Endometrial microvascular endothelial cells (primary cell): ENCODE results near the gene RFX4. TPM values are rescaled to one million over a fixed set of nuclear protein-coding genes. Genes with fewer than 3 reads are reported as not detected.

Experiments used
- in situ Hi-C: cut with HindIII; loops from 2 replicates; pipeline ENCODE4 v1.10.0; 2017; ENCODE audit warnings: low sequenced_read_pairs, low pct_unique_long_range_greater_than_20kb; ENCODE audit errors: inconsistent ontology term
- total RNA-seq: library from RNA; depleted of rRNA; stranded (reverse); fragments of >200 nt; gene quantifications from one replicate; pipeline ENCODE4 v1.2.3, GENCODE V29; 2015; ENCODE audit errors: inconsistent ontology term

Gene RFX4
- total RNA-seq, 1 donor from 2014 or later: not detected

DNA sequence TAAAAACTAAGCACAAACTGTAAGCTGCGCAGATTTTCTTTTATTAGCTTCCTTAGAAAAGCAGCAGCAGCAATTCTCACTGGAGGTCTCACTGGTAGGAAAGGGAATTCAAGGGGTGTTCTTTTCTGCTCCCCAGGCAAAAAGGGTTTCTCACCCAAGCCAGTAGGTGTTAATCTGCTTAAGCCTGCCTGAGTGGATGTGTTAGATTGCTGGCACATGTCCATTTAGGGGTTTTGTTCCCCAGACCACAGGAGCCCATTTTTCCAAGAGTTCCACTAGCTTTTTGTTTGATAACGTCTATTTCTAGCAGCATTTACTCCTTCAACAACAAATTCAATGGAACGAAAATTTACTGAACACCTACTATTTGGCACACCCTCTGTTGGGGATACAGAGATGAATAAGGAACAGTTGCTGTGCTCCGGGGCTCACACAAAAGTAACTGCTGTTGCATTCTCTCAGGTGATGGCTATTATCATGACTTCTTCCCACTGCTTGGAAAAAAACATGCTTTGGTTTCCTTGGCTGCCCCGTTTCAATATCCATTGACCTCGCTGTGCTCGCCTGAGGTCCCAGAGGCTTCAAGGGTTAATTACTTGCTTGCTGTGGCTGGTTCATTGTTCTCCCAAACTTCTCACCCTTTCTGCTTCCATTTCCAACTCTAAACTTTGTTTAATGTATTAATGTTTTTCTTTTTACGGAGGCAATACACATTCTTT is 160.6 kb downstream of the RFX4 start:
- in situ Hi-C loops: no loop called here

DNA sequence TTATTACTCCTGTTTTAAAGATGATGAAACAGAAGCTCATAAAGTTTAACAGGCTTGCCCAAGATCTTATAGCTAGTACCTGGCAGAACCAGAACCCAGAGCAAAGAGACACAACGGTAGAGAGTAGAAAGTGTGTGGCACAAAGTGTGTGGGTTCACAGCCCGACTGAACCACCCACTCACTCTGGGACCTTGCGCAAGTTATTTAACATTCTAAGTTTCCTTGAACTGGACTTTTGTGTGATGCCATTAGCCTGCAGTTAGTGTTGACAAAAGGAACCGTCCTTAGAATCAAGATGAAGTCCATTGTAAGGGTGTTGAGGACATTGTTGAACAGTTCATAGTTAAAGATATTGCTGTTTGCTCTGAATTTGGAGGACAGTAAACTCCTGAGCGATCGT is 161.8 kb downstream of the RFX4 start:
- in situ Hi-C loops: no loop called here

- in situ Hi-C loops: no loop called here
These were observed 162.5 kb downstream of the RFX4 start for GRCh38 chr12:106745181-106745745.

- in situ Hi-C loops: no loop called here
These were observed 165.2 kb downstream of the RFX4 start for GRCh38 chr12:106747973-106748436.

DNA sequence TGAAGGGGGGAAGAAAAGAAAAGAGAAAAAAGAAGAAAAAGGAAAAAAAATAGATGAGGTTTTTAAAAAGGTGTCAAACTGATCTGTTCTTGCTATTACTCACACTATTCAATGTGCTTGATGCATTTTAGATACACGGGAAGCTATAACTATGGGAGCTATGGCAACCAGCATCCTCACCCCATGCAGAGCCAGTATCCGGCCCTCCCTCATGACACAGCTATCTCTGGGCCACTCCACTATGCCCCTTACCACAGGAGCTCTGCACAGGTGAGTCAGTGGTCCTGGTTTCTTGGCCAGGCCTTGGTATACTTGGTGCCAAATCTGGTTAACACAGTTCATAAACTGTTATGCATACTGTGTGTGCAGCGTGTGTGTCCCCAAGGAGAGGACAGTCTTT is 167.7 kb downstream of the RFX4 start:
- in situ Hi-C loops: no loop called here

GRCh38 chr12:106753526-106753925 is 170.7 kb downstream of the RFX4 start:
- in situ Hi-C loops: no loop called here

DNA sequence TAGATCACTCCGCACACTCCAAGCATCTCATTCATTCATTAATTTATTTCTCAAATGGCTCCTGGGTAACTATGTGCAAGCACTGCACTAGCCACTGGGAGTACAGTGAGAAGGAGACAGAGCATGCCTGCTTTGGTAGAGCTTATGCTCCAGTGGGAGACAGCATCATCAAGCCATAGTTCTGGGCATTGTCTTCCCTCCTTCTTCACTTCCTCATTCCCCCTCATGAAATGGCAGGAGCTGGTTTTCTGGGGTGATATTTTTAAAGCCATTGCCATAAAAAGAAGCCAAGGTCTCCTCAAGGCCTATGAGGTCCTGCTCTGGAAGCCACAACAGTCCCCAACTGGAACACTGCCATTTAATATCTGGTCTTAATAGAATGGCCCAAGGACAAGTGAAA is 171.5 kb downstream of the RFX4 start:
- in situ Hi-C loops: no loop called here

DNA sequence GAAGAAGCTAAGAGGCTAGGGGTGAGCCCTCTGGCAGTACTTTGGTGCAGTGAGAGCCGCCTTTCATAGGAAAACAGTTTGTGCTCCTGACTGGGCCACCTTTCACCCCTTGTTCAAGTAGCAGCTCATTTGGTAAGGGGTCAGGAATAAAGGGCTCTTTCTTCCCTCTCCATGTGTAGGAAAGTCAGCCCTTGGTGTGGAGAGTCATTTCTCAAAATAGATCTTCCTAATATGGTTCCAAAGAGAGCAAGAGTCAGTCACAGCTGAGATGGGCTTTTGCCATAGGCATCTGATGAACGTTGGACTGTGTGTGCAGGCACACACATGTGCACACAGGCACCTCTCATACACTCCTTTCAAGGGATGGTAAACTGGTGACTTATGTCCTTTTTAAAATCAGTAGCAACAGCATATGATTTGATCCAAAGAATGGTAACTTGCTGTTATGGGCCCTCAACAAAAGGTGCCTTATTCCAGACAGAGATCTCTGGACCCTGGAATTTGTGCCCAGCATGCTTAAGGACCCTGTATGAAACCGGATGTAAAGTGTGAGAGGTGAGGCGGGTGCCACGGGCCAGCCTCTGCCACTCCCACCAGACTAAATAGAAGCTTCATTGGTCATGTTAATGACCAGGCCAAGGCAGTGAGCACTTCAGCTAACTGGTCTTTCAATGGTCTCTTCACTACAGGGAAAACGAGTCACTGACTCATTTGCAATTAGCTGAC is 175.0 kb downstream of the RFX4 start:
- in situ Hi-C loops: no loop called here

DNA sequence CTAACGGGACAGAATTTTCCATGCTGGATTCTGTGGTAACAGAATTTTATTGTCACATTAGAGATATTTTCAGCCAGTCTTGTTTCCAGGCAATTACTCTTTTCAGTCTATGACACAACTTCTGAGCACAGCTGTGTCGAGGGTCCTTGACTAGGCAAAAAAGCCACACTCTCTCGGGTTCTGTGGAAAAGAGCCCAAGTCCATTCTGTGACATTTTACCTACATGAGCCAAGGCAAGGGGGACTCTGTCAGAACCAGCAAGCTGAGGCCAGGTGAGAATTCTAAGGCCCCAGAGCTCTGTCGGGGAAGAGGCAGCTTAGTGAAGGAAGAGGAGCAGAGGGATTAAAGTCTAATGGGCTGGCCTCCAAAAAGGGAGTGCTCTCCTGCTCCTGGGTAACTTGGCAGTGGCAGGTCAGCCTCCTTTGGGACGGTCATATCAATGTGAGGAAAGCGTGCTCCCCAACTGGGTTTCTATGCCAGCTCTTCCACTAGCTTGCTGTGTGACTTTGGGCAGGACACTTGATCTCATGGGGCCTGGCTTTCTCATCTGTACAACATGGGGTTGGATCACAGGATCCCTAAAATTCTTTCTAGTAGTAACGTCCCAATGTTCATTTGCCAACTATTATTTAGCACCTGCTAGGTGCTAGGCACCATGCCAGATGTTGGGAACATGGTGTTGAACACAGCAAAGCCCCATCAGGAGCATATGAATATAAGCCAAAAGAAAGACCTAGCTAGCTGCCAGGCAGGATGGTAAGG is 175.7 kb downstream of the RFX4 start:
- in situ Hi-C loops: no loop called here

GRCh38 chr12:106759526-106760183 is 176.9 kb downstream of the RFX4 start:
- in situ Hi-C loops: no loop called here

DNA sequence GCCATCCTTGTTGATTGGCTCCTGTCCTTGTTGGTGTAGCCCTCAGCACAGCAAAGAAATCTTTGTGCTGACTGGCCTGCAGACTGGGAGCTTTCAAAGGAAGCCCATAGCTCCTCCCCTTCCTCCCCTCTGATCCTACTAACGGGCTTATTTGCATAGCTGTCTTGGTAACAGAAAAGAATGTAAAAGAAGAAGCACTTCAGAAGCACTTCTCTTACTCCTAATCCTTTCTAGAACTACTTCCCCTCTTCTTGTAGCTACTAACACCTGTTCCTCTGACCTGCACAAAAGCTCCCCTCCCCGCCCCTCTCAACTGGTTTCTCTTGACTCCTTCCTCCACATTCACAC is 177.4 kb downstream of the RFX4 start:
- in situ Hi-C loops: no loop called here

GRCh38 chr12:106764220-106764619 is 181.4 kb downstream of the RFX4 start:
- in situ Hi-C loops: no loop called here

GRCh38 chr12:106764738-106765137 is 181.9 kb downstream of the RFX4 start:
- in situ Hi-C loops: no loop called here

DNA sequence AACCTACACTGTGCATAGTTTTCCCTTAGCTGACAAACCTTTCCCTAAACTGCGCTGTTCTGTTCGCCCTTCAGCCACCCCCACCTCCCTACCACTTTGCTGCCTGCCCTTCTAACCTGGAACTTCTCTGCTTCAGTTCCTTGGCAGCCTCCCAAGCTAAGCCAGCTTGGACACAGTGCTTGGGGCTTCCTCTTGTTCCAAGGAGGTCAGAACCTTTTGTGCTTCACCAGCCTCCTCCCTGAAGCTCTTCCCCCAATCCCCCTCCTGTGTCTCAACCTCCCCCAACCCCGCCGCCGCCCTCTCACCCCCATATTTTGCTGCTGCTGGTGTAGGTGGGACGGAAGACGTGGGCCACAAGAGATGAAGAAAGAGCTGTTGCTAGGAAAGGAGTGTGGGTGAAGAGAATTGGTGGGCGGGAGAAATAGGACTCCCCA is 183.6 kb downstream of the RFX4 start:
- in situ Hi-C loops: no loop called here

DNA sequence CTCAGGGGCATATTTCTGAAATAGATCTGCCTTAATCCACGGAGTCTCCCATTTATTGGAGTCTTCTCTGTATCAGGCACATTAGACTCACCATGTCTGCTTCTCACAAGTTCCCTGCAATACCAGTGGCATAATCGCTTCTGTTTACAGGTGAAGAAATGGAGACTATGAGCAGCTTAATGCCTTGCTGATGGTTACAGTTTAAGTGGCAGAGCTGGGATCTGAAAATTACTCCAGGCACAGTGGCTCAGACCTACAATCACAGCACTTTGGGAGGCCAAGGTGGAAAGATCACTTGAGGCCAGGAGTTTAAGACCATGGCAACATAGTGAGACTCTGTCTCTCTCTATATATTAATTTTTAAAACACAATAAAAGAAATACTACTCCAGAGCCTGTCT is 184.4 kb downstream of the RFX4 start:
- in situ Hi-C loops: no loop called here

DNA sequence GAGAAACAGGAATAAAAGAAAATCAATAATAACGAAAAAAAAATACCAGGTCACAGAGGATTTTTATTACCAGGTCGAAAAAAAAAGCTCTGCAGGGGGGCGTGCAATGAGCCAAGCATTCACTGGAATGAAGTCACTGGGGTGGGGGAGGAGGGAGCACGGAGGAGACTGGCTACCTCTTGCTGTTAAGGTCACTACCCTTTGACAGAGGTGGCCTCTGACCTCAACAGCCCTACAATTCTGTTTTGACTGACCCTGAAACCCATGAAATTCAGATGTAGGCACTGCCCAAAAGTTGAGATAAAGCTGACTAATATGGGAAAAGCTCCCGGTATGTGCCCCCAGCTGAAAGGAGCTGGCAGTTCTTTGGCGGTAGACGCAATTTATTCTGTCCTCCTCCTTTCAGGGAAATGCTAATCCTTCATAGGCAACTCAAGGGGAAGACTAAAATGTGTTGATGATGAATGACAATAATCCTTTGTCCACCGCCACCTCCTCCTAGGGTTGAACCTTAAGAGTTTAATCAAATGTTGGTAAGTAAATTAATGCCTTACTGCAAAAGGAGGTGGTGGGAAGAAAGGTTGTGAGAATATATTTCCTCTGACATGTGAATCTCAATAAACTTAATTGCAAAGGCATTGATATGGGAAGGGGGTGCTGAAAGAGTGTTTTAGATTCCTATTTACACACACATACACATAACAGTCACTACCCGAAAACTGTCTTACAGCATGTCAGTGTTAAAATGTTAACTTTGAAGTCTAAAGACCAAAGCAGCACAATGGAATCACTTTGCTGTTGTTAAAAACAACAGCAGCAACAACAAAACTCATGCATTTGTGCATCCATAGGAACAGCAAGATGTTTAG is 185.4 kb downstream of the RFX4 start:
- in situ Hi-C loops: no loop called here

- in situ Hi-C loops: no loop called here
These were observed 186.3 kb downstream of the RFX4 start for GRCh38 chr12:106769078-106769477.

- in situ Hi-C loops: no loop called here
These were observed 186.7 kb downstream of the RFX4 start for GRCh38 chr12:106769546-106769945.
